WTC11 (cell line): ENCODE results near the gene WDR82. TPM values are rescaled to one million over a fixed set of nuclear protein-coding genes. Genes with fewer than 3 reads are reported as not detected.

Source experiments
- ATAC-seq: fragments of 200-7000 bp; cut with Tn5 transposase; 2 replicates; pipeline ENCODE4 v1.10.0; 2021; ENCODE audit warnings: mild to moderate bottlenecking, moderate library complexity
- CTCF ChIA-PET: fragments of 300-600 bp; sonication (Branson Sonifier 250); formaldehyde crosslinking; loops from one replicate; lab custom pipeline; 2021; ENCODE audit warnings: antibody characterized with exemption; lab: Charles Lee
- POLR2A ChIA-PET: fragments of 350-600 bp; sonication (Branson Sonifier 250); formaldehyde crosslinking; loops from one replicate; lab custom pipeline; 2021; ENCODE audit warnings: antibody characterized with exemption; lab: Charles Lee
- DNase-seq: peaks from one replicate; pipeline ENCODE4 v3.0.0; 2021; ENCODE audit warnings: low spot score
- H3K27ac Mint-ChIP-seq: 2 replicates; pipeline ENCODE4 v1.8.0; 2021; ENCODE audit warnings: mixed read lengths
- H3K27me3 Mint-ChIP-seq: 2 replicates; pipeline ENCODE4 v1.8.0; 2021; ENCODE audit warnings: low read depth, mild to moderate bottlenecking, moderate library complexity, mixed read lengths
- H3K36me3 Mint-ChIP-seq: 2 replicates; pipeline ENCODE4 v1.8.0; 2021; ENCODE audit warnings: mixed read lengths
- H3K4me1 Mint-ChIP-seq: 2 replicates; pipeline ENCODE4 v1.8.0; 2022; ENCODE audit warnings: mixed read lengths
- H3K4me3 Mint-ChIP-seq: 2 replicates; pipeline ENCODE4 v1.8.0; 2021; ENCODE audit warnings: mild to moderate bottlenecking, moderate library complexity, mixed read lengths
- H3K9me3 Mint-ChIP-seq: 2 replicates; pipeline ENCODE4 v1.8.0; 2021; ENCODE audit warnings: mixed read lengths
- ARID4B ChIP-seq: sonication (generic); formaldehyde crosslinking; IDR thresholded peaks from 2 replicates; pipeline ENCODE4 v1.8.0; 2023; ENCODE audit warnings: missing genetic modification reagents, mild to moderate bottlenecking, borderline replicate concordance
- ATF1 ChIP-seq: sonication (generic); formaldehyde crosslinking; IDR thresholded peaks from 2 replicates; pipeline ENCODE4 v1.8.1; 2023; ENCODE audit warnings: mild to moderate bottlenecking, moderate library complexity, missing genetic modification reagents
- ERG ChIP-seq: fragments of 250-450 bp; sonication (Bioruptor Pico); IDR thresholded peaks from 2 replicates; pipeline ENCODE4 v1.8.0; 2021; ENCODE audit warnings: mild to moderate bottlenecking
- FOXK1 ChIP-seq: sonication (generic); formaldehyde crosslinking; IDR thresholded peaks from 2 replicates; pipeline ENCODE4 v1.8.0; 2022; ENCODE audit warnings: mild to moderate bottlenecking, moderate library complexity, missing genetic modification reagents
- HMGA2 ChIP-seq: fragments of 250-450 bp; sonication (Bioruptor Pico); IDR thresholded peaks from 2 replicates; pipeline ENCODE4 v1.4.0; 2021; ENCODE audit warnings: mild to moderate bottlenecking, moderate library complexity
- HMGXB4 ChIP-seq: sonication (generic); formaldehyde crosslinking; IDR thresholded peaks from 2 replicates; pipeline ENCODE4 v1.8.1; 2023; ENCODE audit warnings: mild to moderate bottlenecking, moderate library complexity, missing genetic modification reagents
- IRF1 ChIP-seq: sonication (generic); formaldehyde crosslinking; IDR thresholded peaks from 2 replicates; pipeline ENCODE4 v1.8.0; 2023; ENCODE audit warnings: missing genetic modification reagents
- JAZF1 ChIP-seq: fragments of 250-450 bp; sonication (Bioruptor Pico); IDR thresholded peaks from 2 replicates; pipeline ENCODE4 v1.9.0; 2021; ENCODE audit warnings: moderate library complexity, mild to moderate bottlenecking, inconsistent platforms
- MLX ChIP-seq: sonication (generic); formaldehyde crosslinking; IDR thresholded peaks from 2 replicates; pipeline ENCODE4 v1.8.1; 2023; ENCODE audit warnings: mild to moderate bottlenecking, missing genetic modification reagents, moderate library complexity
- MXD4 ChIP-seq: fragments of 250-450 bp; sonication (Bioruptor Pico); IDR thresholded peaks from 2 replicates; pipeline ENCODE4 v1.8.0; 2021; ENCODE audit warnings: mild to moderate bottlenecking, moderate library complexity, borderline replicate concordance
- NFATC4 ChIP-seq: fragments of 250-450 bp; sonication (Bioruptor Pico); IDR thresholded peaks from 2 replicates; pipeline ENCODE4 v1.9.0; 2021; ENCODE audit warnings: mild to moderate bottlenecking
- OVOL2 ChIP-seq: fragments of 250-450 bp; sonication (Bioruptor Pico); IDR thresholded peaks from 2 replicates; pipeline ENCODE4 v1.9.0; 2021; ENCODE audit warnings: mild to moderate bottlenecking, borderline replicate concordance
- TEAD1 ChIP-seq: sonication (generic); formaldehyde crosslinking; IDR thresholded peaks from 2 replicates; pipeline ENCODE4 v1.8.0; 2022; ENCODE audit warnings: mild to moderate bottlenecking, missing genetic modification reagents
- TEAD4 ChIP-seq: sonication (generic); formaldehyde crosslinking; IDR thresholded peaks from 2 replicates; pipeline ENCODE4 v1.8.0; 2022; ENCODE audit warnings: mild to moderate bottlenecking, missing genetic modification reagents
- USF1 ChIP-seq: sonication (generic); formaldehyde crosslinking; IDR thresholded peaks from 2 replicates; pipeline ENCODE4 v1.8.0; 2022; ENCODE audit warnings: mild to moderate bottlenecking, missing genetic modification reagents
- ZBTB43 ChIP-seq: sonication (generic); formaldehyde crosslinking; IDR thresholded peaks from 2 replicates; pipeline ENCODE4 v1.8.1; 2023; ENCODE audit warnings: mild to moderate bottlenecking, missing genetic modification reagents
- ZMAT4 ChIP-seq: fragments of 250-450 bp; sonication (Bioruptor Pico); IDR thresholded peaks from 2 replicates; pipeline ENCODE4 v1.9.0; 2021; ENCODE audit warnings: mild to moderate bottlenecking
- ZNF121 ChIP-seq: sonication (generic); formaldehyde crosslinking; IDR thresholded peaks from 2 replicates; pipeline ENCODE4 v1.8.0; 2023; ENCODE audit warnings: missing genetic modification reagents
- ZNF138 ChIP-seq: sonication (generic); formaldehyde crosslinking; conservative IDR thresholded peaks from 2 replicates; pipeline ENCODE4 v1.8.1; 2022; ENCODE audit warnings: mild to moderate bottlenecking, moderate library complexity, missing genetic modification reagents
- ZNF396 ChIP-seq: fragments of 250-450 bp; sonication (Bioruptor Pico); IDR thresholded peaks from 2 replicates; pipeline ENCODE4 v1.8.0; 2021; ENCODE audit warnings: mild to moderate bottlenecking, moderate library complexity, borderline replicate concordance
- ZNF416 ChIP-seq: fragments of 250-450 bp; sonication (Bioruptor Pico); IDR thresholded peaks from 2 replicates; pipeline ENCODE4 v1.9.0; 2021; ENCODE audit warnings: mild to moderate bottlenecking, inconsistent platforms
- ZNF671 ChIP-seq: fragments of 250-450 bp; sonication (Bioruptor Pico); IDR thresholded peaks from 2 replicates; pipeline ENCODE4 v1.8.0; 2021; ENCODE audit warnings: mild to moderate bottlenecking
- total RNA-seq: library from RNA; stranded (reverse); gene quantifications from 3 replicates; pipeline ENCODE4 v1.2.3, GENCODE V29; 2021

WDR82 gene
- total RNA-seq, 1 experiment from 2014 or later: 69.7 TPM

- no peaks in the 10 kb centered on the region for H3K9me3 Mint-ChIP-seq
- H3K4me1 Mint-ChIP-seq: peaks cover 9% of the 10 kb centered on the region; the same call in 1 of the 2 replicates
- ATAC-seq (peak; percentile 41), DNase-seq (no peak)
- H3K36me3 Mint-ChIP-seq: no peaks in the 10 kb centered on the region
- TF ChIP-seq ZNF416 (CRISPR knock-in tag) (no peak), ZNF138 (CRISPR knock-in tag) (0 out of 2 replicates have a peak, but pooled peaks have one; percentile 4), ATF1 (no peak)
- TF ChIP-seq, all 79 proteins: peak for 1
- Mint-ChIP-seq H3K27me3 (peaks cover 50% of the 10 kb centered on the region), H3K27ac (no peak overlapping the region), H3K4me3 (peak overlapping the region; percentile 67)
- CTCF ChIA-PET: interaction anchor here (0.8 to 4.0 kb wide), 6 partner anchors 9 to 139 kb away, joined by 3 to 23 read pairs (median 8); no protein-coding TSS in a partner anchor
- POLR2A ChIA-PET: interaction anchor here (0.7 to 1.6 kb wide), 5 partner anchors 12 to 277 kb away, joined by 3 to 7 read pairs (median 4); partner anchors contain the start of genes GLYCTK and WDR82
Observed at GRCh38 chr3:52246264-52246620, 32.2 kb downstream of the WDR82 start.

- Mint-ChIP-seq H3K36me3 (no peaks in the 10 kb centered on the region), H3K9me3 (no peaks in the 10 kb centered on the region), H3K4me3 (peak within 1 kb of the TSS; percentile 67), H3K4me1 (peaks cover 15% of the 10 kb centered on the region), H3K27me3 (peaks cover 50% of the 10 kb centered on the region), H3K27ac (no peak within 1 kb of the TSS)
- POLR2A ChIA-PET: interaction anchor here (0.7 to 1.6 kb wide), 5 partner anchors 11 to 276 kb away, joined by 3 to 7 read pairs (median 4); partner anchors contain the start of genes GLYCTK and WDR82
- ATAC-seq (peak; percentile 86), DNase-seq (peak; percentile 72)
- CTCF ChIA-PET: interaction anchor here (0.6 to 4.0 kb wide), 11 partner anchors 8 to 153 kb away, joined by 3 to 23 read pairs (median 4); partner anchors contain the start of gene WDR82
- no peak for TF ChIP-seq JAZF1 (CRISPR knock-in tag)
- no peak; the same call in 1 of the 2 replicates for TF ChIP-seq FOXK1 (CRISPR knock-in tag)
- no peak for TF ChIP-seq MXD4 (CRISPR knock-in tag)
- TF ChIP-seq ZMAT4 (CRISPR knock-in tag): no peak
- TF ChIP-seq HMGA2 (CRISPR knock-in tag): no peak
- TF ChIP-seq HMGXB4 (CRISPR knock-in tag): no peak
- no peak for TF ChIP-seq IRF1
- no peak for TF ChIP-seq NFATC4
- no peak for TF ChIP-seq USF1 (CRISPR knock-in tag)
- no peak for TF ChIP-seq ZBTB43 (CRISPR knock-in tag)
- TF ChIP-seq TEAD4 (CRISPR knock-in tag): peak; percentile 80; the same call in 1 of the 2 replicates
- no peak for TF ChIP-seq MLX (CRISPR knock-in tag)
- no peak for TF ChIP-seq ERG (CRISPR knock-in tag)
- no peak for TF ChIP-seq ZNF396 (CRISPR knock-in tag)
- no peak for TF ChIP-seq ZNF121 (CRISPR knock-in tag)
- no peak for TF ChIP-seq ARID4B
- no peak for TF ChIP-seq ZNF671 (CRISPR knock-in tag)
- TF ChIP-seq TEAD1 (CRISPR knock-in tag): peak; percentile 91
- TF ChIP-seq OVOL2 (CRISPR knock-in tag): no peak
Observed at GRCh38 chr3:52245322-52246263, 32.9 kb downstream of the WDR82 start, which contains the start of gene PPM1M. Gene PPM1M (plus strand): TSS chr3:52245759. CDS start chr3:52245825, 66 bp downstream.
